B cell (primary cell): ENCODE measurements around the gene FAIM.

Source experiments
- EZH2 ChIP-seq: IDR thresholded peaks from 2 replicates; pipeline ENCODE4 v1.6.1; 2012; ENCODE audit warnings: borderline replicate concordance, low read depth, mild to moderate bottlenecking, moderate library complexity, low read length; ENCODE audit not compliant: insufficient read depth, poor library complexity, severe bottlenecking
- TF ChIP-seq, protein P1 (sequence below): fragments of 200-600 bp; IDR thresholded peaks from one replicate; pipeline ENCODE4 v1.8.0; 2022; ENCODE audit warnings: antibody characterized with exemption, mild to moderate bottlenecking

DNA sequence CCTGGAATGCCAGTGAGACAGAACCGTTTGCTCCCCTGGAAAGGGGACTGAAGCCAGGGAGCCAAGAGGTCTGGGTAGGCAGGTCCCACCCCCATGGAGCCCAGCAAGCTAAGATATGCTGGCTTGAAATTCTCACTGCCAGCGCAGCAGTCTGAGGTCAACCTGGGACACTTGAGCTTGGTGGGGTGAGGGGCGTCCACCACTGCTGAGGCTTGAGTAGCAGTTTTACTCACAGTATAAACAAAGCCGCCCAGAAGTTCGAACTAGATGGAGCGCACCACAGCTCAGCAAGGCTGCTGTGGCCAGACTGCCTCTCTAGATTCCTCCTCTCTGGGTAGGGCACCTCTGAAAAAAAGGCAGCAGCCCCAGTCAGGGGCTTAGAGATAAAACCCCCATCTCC is 48.1 kb upstream of the FAIM start:
- TF ChIP-seq, protein P1, sequence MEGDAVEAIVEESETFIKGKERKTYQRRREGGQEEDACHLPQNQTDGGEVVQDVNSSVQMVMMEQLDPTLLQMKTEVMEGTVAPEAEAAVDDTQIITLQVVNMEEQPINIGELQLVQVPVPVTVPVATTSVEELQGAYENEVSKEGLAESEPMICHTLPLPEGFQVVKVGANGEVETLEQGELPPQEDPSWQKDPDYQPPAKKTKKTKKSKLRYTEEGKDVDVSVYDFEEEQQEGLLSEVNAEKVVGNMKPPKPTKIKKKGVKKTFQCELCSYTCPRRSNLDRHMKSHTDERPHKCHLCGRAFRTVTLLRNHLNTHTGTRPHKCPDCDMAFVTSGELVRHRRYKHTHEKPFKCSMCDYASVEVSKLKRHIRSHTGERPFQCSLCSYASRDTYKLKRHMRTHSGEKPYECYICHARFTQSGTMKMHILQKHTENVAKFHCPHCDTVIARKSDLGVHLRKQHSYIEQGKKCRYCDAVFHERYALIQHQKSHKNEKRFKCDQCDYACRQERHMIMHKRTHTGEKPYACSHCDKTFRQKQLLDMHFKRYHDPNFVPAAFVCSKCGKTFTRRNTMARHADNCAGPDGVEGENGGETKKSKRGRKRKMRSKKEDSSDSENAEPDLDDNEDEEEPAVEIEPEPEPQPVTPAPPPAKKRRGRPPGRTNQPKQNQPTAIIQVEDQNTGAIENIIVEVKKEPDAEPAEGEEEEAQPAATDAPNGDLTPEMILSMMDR: no peak
- no peak for TF ChIP-seq EZH2
